Stomach (tissue), 4 donors: ENCODE results near the gene ANKRD30B.
"Not testable (repeated sequence)": the region's sequence is repeated elsewhere in the genome, so short reads cannot be mapped to it uniquely, and the experiment has no call there.

Experiments used
- EP300 ChIP-seq: sonication (generic); formaldehyde crosslinking; IDR thresholded peaks from one replicate; pipeline ENCODE4 v1.6.1; 2017; ENCODE audit warnings: antibody characterized with exemption
- POLR2A ChIP-seq, 4 donors: fragments of 450-650 bp; IDR thresholded peaks; one replicate each; pipeline ENCODE4 v1.6.1; 2016; ENCODE audit warnings: antibody characterized with exemption in 4 of 4, control low read depth in 2 of 4, mild to moderate bottlenecking in 1 of 4, moderate library complexity in 1 of 4
- POLR2AphosphoS5 ChIP-seq, 3 donors: sonication (generic); formaldehyde crosslinking; IDR thresholded peaks; one replicate each; pipeline ENCODE4 v1.6.1; 2016; ENCODE audit warnings: antibody characterized with exemption in 3 of 3
- TF ChIP-seq, protein P1 (sequence below), 7 experiments: fragments of 450-650 bp in 4 of 7; fragments of 200-600 bp in 3 of 7; sonication (generic) in 3 of 7; IDR thresholded peaks; one replicate each; pipeline ENCODE4 v1.5.1; 2016 to 2019; ENCODE audit warnings: antibody characterized with exemption in 7 of 7, control low read depth in 2 of 7, mild to moderate bottlenecking in 1 of 7

- TF ChIP-seq, protein P1, sequence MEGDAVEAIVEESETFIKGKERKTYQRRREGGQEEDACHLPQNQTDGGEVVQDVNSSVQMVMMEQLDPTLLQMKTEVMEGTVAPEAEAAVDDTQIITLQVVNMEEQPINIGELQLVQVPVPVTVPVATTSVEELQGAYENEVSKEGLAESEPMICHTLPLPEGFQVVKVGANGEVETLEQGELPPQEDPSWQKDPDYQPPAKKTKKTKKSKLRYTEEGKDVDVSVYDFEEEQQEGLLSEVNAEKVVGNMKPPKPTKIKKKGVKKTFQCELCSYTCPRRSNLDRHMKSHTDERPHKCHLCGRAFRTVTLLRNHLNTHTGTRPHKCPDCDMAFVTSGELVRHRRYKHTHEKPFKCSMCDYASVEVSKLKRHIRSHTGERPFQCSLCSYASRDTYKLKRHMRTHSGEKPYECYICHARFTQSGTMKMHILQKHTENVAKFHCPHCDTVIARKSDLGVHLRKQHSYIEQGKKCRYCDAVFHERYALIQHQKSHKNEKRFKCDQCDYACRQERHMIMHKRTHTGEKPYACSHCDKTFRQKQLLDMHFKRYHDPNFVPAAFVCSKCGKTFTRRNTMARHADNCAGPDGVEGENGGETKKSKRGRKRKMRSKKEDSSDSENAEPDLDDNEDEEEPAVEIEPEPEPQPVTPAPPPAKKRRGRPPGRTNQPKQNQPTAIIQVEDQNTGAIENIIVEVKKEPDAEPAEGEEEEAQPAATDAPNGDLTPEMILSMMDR (IDR thresholded peaks at IDR 0.05) = not testable (repeated sequence)
- not testable (repeated sequence) for TF ChIP-seq EP300; POLR2AphosphoS5 (IDR thresholded peaks at IDR 0.05); POLR2A (IDR thresholded peaks at IDR 0.05)
Measured at GRCh38 chr18:14763566-14763965, 15.6 kb downstream of the ANKRD30B start.
